Activated CD4-positive, alpha-beta T cell treated with anti-CD3 and anti-CD28 coated beads, Interleukin-2, amount 50 U/mL, for 48 hours (primary cell): ENCODE data around the gene LRMDA.

Source experiments
- DNase-seq, 2 experiments: peaks; one replicate each; pipeline ENCODE4 v3.0.0-alpha.2; 2020

Gene LRMDA

GRCh38 chr10:76334255-76334654 lies 902.8 kb downstream of the LRMDA start:
- no peak for DNase-seq

DNA sequence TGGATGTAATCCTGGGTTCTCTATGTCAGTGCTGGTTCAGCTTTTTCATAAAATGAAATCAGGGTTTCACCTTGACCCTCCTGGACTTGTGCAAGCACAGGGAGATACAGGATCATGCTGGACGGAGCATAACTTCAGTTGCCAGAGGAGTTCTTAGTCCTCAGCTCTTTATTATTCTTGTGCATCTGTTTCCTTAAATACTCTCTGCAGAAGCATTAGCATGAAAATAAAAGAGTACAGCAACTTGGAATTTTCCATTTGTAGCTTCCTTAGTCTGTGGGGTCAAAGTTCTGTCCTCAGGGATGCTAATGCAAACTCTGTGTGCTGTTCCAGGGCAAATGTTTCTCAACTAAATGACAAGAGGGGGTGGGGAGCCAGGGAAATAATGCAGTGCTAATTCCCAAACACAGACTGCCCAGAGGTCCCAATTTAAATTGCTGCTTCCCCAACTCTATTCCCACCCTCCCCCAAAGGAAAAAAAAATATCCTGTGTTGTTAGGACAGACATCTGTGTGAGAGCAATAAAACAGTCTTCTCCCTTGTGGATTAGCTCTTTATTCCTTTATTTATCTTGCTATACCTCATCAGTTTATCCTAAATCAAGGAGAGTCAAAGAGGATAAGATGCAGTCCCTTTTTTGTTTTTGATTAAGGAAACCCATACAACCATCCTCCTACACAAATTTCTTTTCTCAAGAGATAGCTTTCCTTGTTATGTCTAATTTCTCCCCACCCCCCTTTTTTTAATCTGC lies 905.0 kb downstream of the LRMDA start:
- DNase-seq = no peak

DNA sequence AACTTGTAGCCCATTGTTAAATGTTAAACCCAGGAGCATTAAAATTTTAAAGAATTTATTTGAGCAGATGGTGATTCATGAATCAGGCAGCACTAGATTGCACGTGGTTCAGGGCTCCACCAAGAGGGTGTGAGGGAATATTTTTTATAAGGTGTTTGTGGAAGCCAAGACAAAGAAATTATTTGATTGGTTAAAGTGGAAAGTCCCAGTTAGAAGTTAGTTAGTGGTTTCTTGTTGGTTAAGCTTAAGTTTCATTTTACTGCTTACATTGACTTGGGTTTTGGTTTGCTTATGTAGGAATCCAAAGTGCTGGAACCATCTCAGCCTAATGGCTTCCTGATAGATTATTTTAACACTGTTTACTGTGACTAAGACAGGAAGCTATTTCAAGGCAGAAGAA lies 906.2 kb downstream of the LRMDA start:
- no peak for DNase-seq

GRCh38 chr10:76338187-76338586 lies 906.8 kb downstream of the LRMDA start:
- no peak for DNase-seq

- no peak for DNase-seq
Observed at GRCh38 chr10:76341740-76342139, 910.3 kb downstream of the LRMDA start.

- DNase-seq = no peak
Observed at GRCh38 chr10:76342996-76343395, 911.6 kb downstream of the LRMDA start.

GRCh38 chr10:76347832-76348231 lies 916.4 kb downstream of the LRMDA start:
- DNase-seq = no peak

GRCh38 chr10:76350583-76350982 lies 919.2 kb downstream of the LRMDA start:
- DNase-seq = no peak

GRCh38 chr10:76352300-76352699 lies 920.9 kb downstream of the LRMDA start:
- DNase-seq = no peak

- DNase-seq = no peak
Observed at GRCh38 chr10:76353237-76353851, 921.9 kb downstream of the LRMDA start.

DNA sequence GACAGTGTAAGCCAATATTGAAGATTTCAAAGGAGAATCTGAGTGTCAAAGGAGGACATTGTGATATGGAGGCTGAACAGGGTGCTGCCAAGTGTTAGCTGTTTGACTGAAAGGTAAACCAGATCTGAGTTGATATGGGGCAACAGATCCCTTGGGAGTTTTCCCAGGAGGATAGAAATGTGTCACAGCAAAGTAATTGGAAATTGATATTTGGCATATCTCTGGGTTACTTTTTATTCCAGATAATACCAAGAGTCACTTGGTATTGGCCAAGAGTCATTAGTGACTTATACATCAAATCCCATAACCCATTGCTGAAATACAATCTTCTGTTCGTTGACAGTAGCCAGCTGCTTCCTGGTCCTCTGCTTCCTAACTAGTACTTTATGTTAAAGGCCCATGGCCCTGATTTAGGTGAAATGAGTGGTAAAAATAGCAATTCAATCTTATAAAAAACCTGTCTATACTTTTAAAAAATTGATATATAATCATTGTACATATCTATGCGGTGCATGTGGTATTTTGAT lies 922.9 kb downstream of the LRMDA start:
- DNase-seq = no peak

DNA sequence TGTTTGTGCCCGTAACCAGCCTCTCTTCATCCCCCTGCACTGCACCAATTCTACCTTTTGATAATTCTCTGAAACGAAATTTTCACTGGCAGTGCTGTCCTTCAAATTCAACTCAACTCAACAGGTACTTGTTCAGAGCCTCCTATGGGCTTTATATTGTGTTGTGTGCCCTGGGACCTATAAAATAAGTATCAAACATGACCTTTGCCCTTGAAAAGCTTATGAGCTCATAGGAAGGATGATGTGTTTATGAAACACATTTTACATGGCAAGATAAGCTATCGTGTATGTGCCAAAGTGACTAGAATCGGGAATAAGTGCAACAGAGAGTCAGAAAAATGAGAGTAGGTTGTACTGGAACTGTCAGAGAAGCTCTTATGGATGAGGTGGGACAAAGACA lies 923.5 kb downstream of the LRMDA start:
- no peak for DNase-seq

DNA sequence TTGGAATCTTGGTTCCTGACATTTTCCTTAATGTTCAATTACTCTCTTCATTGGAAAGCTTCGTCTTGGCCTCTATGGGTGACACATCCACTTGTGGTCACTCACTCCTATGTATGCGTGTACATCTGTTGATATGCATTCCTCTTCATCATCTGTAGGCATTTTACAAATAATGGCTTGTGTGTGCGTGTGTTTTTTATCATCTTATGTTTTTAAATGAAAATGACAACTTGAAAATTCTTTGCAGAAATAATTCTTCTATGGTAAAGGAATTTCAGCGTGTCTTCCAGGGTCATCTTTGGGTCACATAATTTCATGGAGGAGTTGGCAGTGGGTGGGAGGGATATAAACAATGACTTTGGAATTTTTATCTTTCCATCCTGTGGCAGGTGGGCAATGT lies 925.1 kb downstream of the LRMDA start:
- no peak for DNase-seq

DNA sequence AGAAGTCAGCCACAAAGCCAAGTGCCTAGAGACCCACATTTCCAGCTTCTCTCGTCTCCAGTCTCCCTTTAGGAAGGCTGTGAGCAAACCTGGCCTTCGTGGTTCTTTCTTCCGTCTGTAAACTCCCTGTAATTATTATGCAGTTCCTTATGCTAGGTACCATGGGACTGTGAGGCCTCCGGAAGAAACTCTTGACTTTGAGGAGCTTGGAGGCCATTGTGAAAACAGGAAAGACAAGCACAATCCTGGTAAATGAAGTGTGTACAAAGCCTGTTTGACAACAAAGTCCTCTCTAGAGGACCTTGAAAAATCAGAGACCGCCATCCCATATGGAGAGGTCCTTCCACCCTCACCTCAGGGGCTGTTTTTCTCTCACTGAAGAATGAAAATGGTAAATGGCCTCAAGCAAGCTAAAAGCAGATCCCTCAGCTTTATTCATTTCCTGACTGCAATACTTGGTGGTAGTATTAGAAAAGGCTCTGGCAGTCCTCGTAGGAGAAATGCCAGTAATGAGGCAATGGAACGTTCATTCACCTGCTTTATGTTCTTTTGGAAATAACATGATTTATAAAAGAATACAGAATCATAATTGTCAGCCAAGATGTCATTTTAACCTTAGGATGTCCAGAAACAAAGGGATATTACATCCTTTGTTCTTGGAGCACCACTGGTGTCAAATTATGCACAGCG lies 926.4 kb downstream of the LRMDA start:
- DNase-seq = no peak

DNA sequence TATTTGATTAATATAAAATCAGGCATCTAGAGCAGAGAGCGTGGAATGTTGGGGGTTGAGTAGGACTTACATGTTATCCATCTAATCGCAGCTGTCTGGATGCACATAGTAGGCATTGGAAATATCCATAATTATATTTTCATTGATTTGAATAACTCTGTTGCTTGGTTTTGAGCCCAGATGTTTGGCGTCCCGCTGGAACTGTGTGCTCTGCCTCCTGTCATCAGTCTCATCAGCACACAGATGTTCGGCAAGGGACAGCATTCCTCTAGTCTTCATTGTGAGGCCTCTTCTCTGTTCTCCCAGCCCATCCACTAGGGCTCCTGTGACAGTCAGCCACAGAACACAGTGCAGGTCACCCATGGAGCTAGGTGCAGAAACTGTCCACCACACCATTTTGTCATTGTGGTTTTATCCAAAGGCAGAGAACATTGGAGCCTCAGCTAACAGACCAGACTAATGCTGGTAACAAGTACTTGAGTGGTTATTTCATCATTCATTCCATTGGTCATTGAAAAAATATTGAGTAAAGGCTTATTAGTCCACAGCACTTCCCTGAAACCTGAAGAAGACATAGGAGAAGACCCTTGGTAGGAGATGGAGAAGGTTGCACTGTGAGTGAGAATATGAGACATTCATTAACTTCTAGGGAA lies 927.4 kb downstream of the LRMDA start:
- DNase-seq = no peak

DNA sequence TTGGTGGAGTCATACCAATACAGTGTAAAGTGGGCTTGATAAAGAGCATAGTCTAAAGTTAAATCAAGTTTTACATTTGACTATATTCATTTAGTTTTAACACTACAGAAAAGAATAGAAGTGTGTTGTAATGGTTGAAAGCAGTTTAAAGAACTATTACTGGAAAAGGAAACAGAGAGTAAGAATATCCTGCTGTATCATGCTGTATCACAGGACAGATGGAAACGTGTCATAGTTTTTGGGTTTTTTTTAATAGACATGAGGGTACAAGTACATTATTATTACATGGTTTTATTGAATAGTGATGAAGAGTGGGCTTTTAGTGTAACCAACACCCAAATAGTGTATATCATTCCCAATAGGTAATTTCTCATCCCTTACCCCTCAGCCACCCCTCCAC lies 944.3 kb downstream of the LRMDA start:
- DNase-seq = no peak

GRCh38 chr10:76382381-76382851 lies 951.0 kb downstream of the LRMDA start:
- DNase-seq = no peak

DNA sequence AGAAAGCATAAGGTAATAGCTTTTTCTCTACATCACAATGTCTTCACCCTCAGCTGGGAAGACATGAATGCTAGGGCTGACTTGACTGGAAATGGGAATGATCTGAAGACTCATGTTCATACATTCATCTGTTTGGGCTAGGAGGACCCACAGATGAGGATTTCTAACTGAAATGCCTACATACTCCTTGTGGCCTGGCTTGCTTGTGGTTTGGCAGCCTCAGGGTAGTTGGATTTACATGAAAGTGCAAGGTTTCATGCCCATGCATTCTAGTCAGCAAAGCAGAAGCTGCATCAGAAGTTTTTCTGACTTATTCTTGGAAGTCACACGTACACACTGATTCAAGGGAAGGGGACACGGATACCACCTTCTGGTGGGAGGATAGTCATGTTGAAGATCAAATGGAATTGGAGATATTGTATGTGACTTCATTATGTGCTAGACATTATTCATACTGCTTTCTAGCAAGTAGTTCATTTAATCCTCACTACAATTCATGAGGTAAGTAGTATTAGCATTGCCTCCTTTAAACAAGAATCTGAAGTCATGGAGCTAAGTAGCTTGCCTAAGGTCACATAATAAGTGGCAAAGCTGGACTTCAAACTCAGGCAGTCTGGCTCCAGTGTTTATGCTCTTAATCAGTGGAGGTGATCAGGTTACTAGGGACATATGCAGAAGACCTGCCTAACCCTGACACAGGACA lies 957.0 kb downstream of the LRMDA start:
- no peak for DNase-seq

DNA sequence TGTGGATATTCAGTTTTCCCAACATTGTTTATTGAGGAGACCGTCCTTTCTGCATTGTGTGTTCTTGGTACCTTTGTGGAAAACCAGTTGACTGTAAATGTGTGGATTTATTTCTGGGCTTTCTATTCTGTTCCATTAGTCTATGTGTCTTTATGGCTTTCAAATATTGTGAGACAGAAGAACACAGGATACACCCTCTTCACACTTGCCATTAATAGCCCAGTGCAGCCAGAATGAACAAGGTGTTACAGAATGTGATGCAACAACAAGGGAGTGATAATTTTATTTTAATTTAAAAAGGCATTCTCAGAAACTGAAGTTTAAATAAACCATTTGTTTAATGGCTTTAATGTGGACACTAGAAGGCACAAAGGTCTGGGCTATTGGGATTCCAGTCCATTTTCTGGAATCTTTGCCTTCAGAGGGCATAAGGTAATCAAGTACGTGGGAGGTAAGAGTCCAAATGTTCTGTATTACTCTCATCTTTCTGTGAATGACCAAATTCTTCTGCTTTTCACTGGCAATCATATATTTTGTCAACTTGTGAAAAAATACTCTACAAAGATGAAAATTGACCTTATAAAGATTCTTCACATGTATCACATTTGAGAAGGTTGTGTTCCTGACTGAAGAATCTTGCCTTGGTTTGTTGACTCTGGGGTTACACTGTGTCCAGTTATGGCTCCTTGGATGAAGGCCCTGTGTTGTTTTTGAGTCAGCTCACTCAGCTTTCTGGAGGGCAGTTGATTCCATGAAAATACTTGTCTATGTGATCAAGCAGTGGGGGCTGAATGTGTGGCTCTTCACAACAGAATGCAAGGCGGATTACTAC lies 962.7 kb downstream of the LRMDA start:
- no peak for DNase-seq

GRCh38 chr10:76394707-76395042 lies 963.3 kb downstream of the LRMDA start:
- DNase-seq = no peak

DNA sequence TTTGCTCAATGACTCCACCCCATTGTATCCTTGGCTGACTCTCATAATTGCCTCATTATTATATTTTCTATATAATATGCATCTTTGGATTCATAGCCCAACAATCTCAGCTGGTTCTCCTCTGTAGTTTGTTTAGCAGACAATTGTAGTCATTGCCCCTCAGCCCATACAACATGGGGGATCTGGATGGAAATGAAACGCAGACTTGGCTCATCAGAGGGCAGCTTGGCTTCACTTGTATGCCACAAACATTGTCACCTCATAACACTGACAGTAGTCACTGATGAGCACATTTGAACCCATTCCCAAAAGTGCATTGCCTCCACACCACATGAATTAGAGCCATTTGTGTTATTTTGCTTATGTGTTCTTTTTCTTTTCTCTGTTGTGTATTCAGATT lies 963.8 kb downstream of the LRMDA start:
- DNase-seq = no peak

DNA sequence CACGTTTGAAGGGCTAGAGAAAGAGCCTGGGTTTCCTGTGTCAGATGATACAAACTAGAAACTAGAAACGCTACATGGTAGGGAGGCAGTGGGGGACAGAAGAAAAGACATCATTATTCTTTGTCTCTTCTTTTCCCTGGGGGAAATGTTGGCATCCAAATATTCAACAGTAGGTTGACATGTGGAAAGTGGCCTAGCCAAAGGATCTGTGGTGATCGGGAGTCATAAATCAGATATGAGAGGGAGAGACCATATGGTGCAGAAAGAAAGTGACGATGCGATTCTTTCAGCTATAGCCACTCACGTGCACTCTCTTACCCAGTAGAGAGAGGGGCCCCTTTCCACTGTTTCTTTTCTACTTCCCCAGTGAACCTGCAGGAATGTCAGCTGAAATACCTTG lies 964.7 kb downstream of the LRMDA start:
- no peak for DNase-seq
